Adrenal gland (tissue), 5 donors: Measurements from ENCODE around the gene DDTL.

Source experiments
- POLR2A ChIP-seq, 2 donors: fragments of 450-650 bp; IDR thresholded peaks; one replicate each; pipeline ENCODE4 v1.6.1; 2017; ENCODE audit warnings: antibody characterized with exemption in 2 of 2, mild to moderate bottlenecking in 2 of 2, moderate library complexity in 1 of 2
- TF ChIP-seq, protein P1 (sequence below), 6 experiments: fragments of 450-650 bp in 4 of 6; fragments of 200-600 bp in 2 of 6; sonication (generic) in 1 of 6; IDR thresholded peaks; 1 replicate in 5 of 6; 2 replicates in 1 of 6; pipeline versions ENCODE4 v1.5.1 to v1.8.0; 2016 to 2021; ENCODE audit warnings: antibody characterized with exemption in 6 of 6, mild to moderate bottlenecking in 2 of 6, moderate library complexity in 1 of 6
- donor health status: DM: no; HTN: no; CAD: no.

DNA sequence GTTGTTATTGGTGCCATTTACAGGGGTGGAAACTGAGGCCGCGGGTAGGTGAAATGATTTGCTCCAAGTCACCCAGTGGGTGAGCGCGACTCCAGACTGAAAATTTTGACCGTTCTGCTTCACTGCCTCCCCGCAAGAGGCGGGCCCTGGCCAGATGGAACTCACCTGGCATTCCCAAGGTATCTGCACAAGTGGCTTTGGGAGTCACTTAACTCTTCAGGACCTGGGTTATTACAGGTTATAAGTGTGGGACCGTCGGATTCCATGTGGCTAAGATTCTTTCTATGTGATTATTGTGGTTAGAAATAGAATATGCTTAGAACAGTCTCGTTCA is 45.0 kb downstream of the DDTL start:
- TF ChIP-seq, protein P1, sequence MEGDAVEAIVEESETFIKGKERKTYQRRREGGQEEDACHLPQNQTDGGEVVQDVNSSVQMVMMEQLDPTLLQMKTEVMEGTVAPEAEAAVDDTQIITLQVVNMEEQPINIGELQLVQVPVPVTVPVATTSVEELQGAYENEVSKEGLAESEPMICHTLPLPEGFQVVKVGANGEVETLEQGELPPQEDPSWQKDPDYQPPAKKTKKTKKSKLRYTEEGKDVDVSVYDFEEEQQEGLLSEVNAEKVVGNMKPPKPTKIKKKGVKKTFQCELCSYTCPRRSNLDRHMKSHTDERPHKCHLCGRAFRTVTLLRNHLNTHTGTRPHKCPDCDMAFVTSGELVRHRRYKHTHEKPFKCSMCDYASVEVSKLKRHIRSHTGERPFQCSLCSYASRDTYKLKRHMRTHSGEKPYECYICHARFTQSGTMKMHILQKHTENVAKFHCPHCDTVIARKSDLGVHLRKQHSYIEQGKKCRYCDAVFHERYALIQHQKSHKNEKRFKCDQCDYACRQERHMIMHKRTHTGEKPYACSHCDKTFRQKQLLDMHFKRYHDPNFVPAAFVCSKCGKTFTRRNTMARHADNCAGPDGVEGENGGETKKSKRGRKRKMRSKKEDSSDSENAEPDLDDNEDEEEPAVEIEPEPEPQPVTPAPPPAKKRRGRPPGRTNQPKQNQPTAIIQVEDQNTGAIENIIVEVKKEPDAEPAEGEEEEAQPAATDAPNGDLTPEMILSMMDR (IDR thresholded peaks at IDR 0.05): no peak
- no peak for TF ChIP-seq POLR2A (IDR thresholded peaks at IDR 0.05)
